H1 (cell line): ENCODE data around the gene DDA1. TPM values are rescaled to one million over a fixed set of nuclear protein-coding genes. Genes with fewer than 3 reads are reported as not detected.

Experiments
- CTCF ChIA-PET: fragments of 300-600 bp; sonication (Branson Sonifier 250); formaldehyde crosslinking; loops from one replicate; lab custom pipeline; 2021; ENCODE audit not compliant: partially characterized antibody; lab: Charles Lee
- POLR2A ChIA-PET: fragments of 300-600 bp; sonication (Branson Sonifier 250); formaldehyde crosslinking; loops from one replicate; lab custom pipeline; 2021; ENCODE audit warnings: inconsistent platforms; ENCODE audit not compliant: partially characterized antibody; lab: Charles Lee
- DNase-seq, 2 experiments: peaks; one replicate each; pipeline versions ENCODE4 v3.0.0 to v3.0.0-alpha.2; 2010 to 2022; ENCODE audit warnings: low spot score in 2 of 2, low read depth in 1 of 2, mixed read lengths in 1 of 2
- FAIRE-seq: peaks from 2 replicates; lab custom pipeline; 2011; peaks lifted over from hg19 to GRCh38; lab: Jason Lieb, UNC
- H2AFZ ChIP-seq: 2 replicates; pipeline ENCODE4 v1.8.1; 2012; ENCODE audit warnings: low read length, inconsistent platforms
- H2AK5ac ChIP-seq: 2 replicates; pipeline ENCODE4 v1.6.1; 2013; ENCODE audit warnings: low read depth, low read length
- H2BK120ac ChIP-seq: replicated peaks from 2 replicates; pipeline ENCODE3; 2013; ENCODE audit warnings: low read depth, low read length, inconsistent platforms
- H2BK12ac ChIP-seq: 2 replicates; pipeline ENCODE4 v1.6.1; 2013; ENCODE audit warnings: low read depth, low read length
- H2BK15ac ChIP-seq: 2 replicates; pipeline ENCODE4 v1.6.1; 2013; ENCODE audit warnings: low read length
- H2BK20ac ChIP-seq: 2 replicates; pipeline ENCODE4 v1.6.1; 2013; ENCODE audit warnings: low read length
- H2BK5ac ChIP-seq: 2 replicates; pipeline ENCODE4 v1.6.1; 2013; ENCODE audit warnings: low read depth, low read length
- H3K14ac ChIP-seq: 2 replicates; pipeline ENCODE4 v1.6.1; 2013; ENCODE audit warnings: inconsistent platforms; ENCODE audit not compliant: insufficient read length
- H3K18ac ChIP-seq: 2 replicates; pipeline ENCODE4 v1.6.1; 2013; ENCODE audit warnings: low read length; ENCODE audit errors: extremely low read depth
- H3K23ac ChIP-seq: 2 replicates; pipeline ENCODE4 v1.6.1; 2013; ENCODE audit warnings: inconsistent platforms; ENCODE audit not compliant: insufficient read length
- H3K23me2 ChIP-seq: 2 replicates; pipeline ENCODE4 v1.6.1; 2013; ENCODE audit warnings: low read depth, low read length
- H3K27ac ChIP-seq: 2 replicates; pipeline ENCODE4 v1.6.1; 2011; ENCODE audit warnings: low read depth, low read length, inconsistent platforms
- H3K27me3 ChIP-seq, 4 experiments: replicated peaks in 1 of 4; 1 replicate in 1 of 4; 2 replicates in 3 of 4; pipeline versions ENCODE4 v1.6.1 to v1.8.1; 2011 to 2013; ENCODE audit warnings: low read length in 3 of 4, mild to moderate bottlenecking in 3 of 4, inconsistent platforms in 2 of 4, mixed read lengths in 2 of 4, moderate library complexity in 1 of 4; ENCODE audit not compliant: control insufficient read depth in 3 of 4, insufficient read depth in 3 of 4; ENCODE audit errors: extremely low read depth in 1 of 4
- H3K36me3 ChIP-seq, 4 experiments: 2 replicates each; pipeline versions ENCODE4 v1.6.1 to v1.8.1; 2011 to 2013; ENCODE audit warnings: mild to moderate bottlenecking in 4 of 4, low read length in 3 of 4, moderate library complexity in 2 of 4, control low read depth in 1 of 4, inconsistent platforms in 1 of 4; ENCODE audit not compliant: insufficient read depth in 4 of 4, control insufficient read depth in 2 of 4
- H3K4ac ChIP-seq: replicated peaks from 2 replicates; pipeline ENCODE3; 2013; ENCODE audit warnings: low read length, low read depth, mixed read lengths, inconsistent platforms; ENCODE audit not compliant: insufficient read length
- H3K4me1 ChIP-seq, 4 experiments: replicated peaks in 1 of 4; 1 replicate in 1 of 4; 2 replicates in 3 of 4; pipeline versions ENCODE4 v1.6.1 to v1.8.1; 2011 to 2013; ENCODE audit warnings: low read length in 3 of 4, inconsistent platforms in 2 of 4, mixed read lengths in 1 of 4; ENCODE audit not compliant: insufficient read depth in 4 of 4, control insufficient read depth in 3 of 4
- H3K4me2 ChIP-seq, 2 experiments: 2 replicates each; pipeline versions ENCODE4 v1.6.1 to v1.8.1; 2011 to 2013; ENCODE audit warnings: low read depth in 2 of 2, low read length in 2 of 2, control low read depth in 1 of 2, inconsistent platforms in 1 of 2, mild to moderate bottlenecking in 1 of 2; ENCODE audit not compliant: insufficient read depth in 1 of 2
- H3K4me3 ChIP-seq, 4 experiments: fragments of 200-600, 300-600 bp in 1 of 4; sonication (generic), shearing (Covaris generic), sonication (Bioruptor Twin) in 1 of 4; 2 replicates each; pipeline versions ENCODE4 v1.5.1 to v1.8.1; 2011 to 2016; ENCODE audit warnings: low read length in 4 of 4, low read depth in 3 of 4, control low read depth in 2 of 4, inconsistent platforms in 2 of 4, mild to moderate bottlenecking in 2 of 4, mixed read lengths in 1 of 4, moderate library complexity in 1 of 4; ENCODE audit not compliant: insufficient read depth in 2 of 4; ENCODE audit errors: extremely low read depth in 1 of 4
- H3K56ac ChIP-seq: replicated peaks from 2 replicates; pipeline ENCODE3; 2013; ENCODE audit warnings: low read depth, mild to moderate bottlenecking, mixed read lengths, low read length, inconsistent platforms; ENCODE audit not compliant: insufficient read length
- H3K79me1 ChIP-seq: 2 replicates; pipeline ENCODE4 v1.6.1; 2013; ENCODE audit warnings: low read depth, low read length, control low read depth
- H3K79me2 ChIP-seq, 2 experiments: 2 replicates each; pipeline versions ENCODE4 v1.6.1 to v1.8.1; 2012 to 2013; ENCODE audit warnings: low read length in 2 of 2, mild to moderate bottlenecking in 2 of 2, inconsistent platforms in 1 of 2; ENCODE audit not compliant: insufficient read depth in 2 of 2, control insufficient read depth in 1 of 2
- H3K9ac ChIP-seq, 4 experiments: replicated peaks in 1 of 4; 1 replicate in 1 of 4; 2 replicates in 3 of 4; pipeline versions ENCODE4 v1.6.1 to v1.8.1; 2011 to 2013; ENCODE audit warnings: low read depth in 3 of 4, low read length in 3 of 4, control low read depth in 2 of 4, mild to moderate bottlenecking in 2 of 4, moderate library complexity in 2 of 4, inconsistent platforms in 1 of 4; ENCODE audit errors: extremely low read depth in 1 of 4
- H3K9me3 ChIP-seq, 2 experiments: 2 replicates each; pipeline versions ENCODE4 v1.6.1 to v1.8.1; 2012 to 2013; ENCODE audit warnings: mild to moderate bottlenecking in 2 of 2, moderate library complexity in 2 of 2, control low read depth in 1 of 2, inconsistent platforms in 1 of 2, low read depth in 1 of 2, low read length in 1 of 2, mixed read lengths in 1 of 2; ENCODE audit not compliant: insufficient read depth in 2 of 2
- H4K20me1 ChIP-seq, 2 experiments: replicated peaks in 1 of 2; 2 replicates each; pipeline versions ENCODE3 to v1.8.1; 2011 to 2013; ENCODE audit warnings: inconsistent platforms in 2 of 2, low read length in 2 of 2, mild to moderate bottlenecking in 1 of 2; ENCODE audit not compliant: insufficient read depth in 2 of 2, control insufficient read depth in 1 of 2
- H4K5ac ChIP-seq: 2 replicates; pipeline ENCODE4 v1.6.1; 2013; ENCODE audit warnings: low read length, low read depth, mixed read lengths, inconsistent platforms; ENCODE audit not compliant: insufficient read length
- H4K8ac ChIP-seq: 2 replicates; pipeline ENCODE4 v1.8.0; 2013; ENCODE audit warnings: mild to moderate bottlenecking, moderate library complexity, low read length, inconsistent platforms; ENCODE audit not compliant: insufficient read depth; ENCODE audit errors: extremely low read depth
- H4K91ac ChIP-seq: replicated peaks from 2 replicates; pipeline ENCODE3; 2013; ENCODE audit warnings: low read length, mixed read lengths, inconsistent platforms; ENCODE audit not compliant: insufficient read length
- CBX5 ChIP-seq: fragments of 300-800, 300-1000 bp; sonication (generic); IDR thresholded peaks from 2 replicates; pipeline ENCODE4 v1.7.1; 2016; ENCODE audit warnings: antibody characterized with exemption, low read length, low read depth
- EGR1 ChIP-seq: IDR thresholded peaks from 2 replicates; pipeline ENCODE4 v1.6.1; 2011; ENCODE audit warnings: low read depth, low read length, borderline replicate concordance
- GTF2F1 ChIP-seq: IDR thresholded peaks from 2 replicates; pipeline ENCODE4 v1.6.1; 2012; ENCODE audit warnings: low read depth, low read length, improper control_type of control experiment, borderline replicate concordance
- KDM1A ChIP-seq: fragments of 200-600, 300-600 bp; sonication (generic); IDR thresholded peaks from 2 replicates; pipeline ENCODE4 v1.7.1; 2016; ENCODE audit warnings: mild to moderate bottlenecking, low read length, borderline replicate concordance
- MAFK ChIP-seq: IDR thresholded peaks from 2 replicates; pipeline ENCODE4 v1.6.1; 2012; ENCODE audit warnings: low read depth, mild to moderate bottlenecking, improper control_type of control experiment, low read length
- PHF8 ChIP-seq: fragments of 200-600 bp; sonication (generic); conservative IDR thresholded peaks from 2 replicates; pipeline ENCODE4 v1.7.1; 2012; ENCODE audit warnings: low read depth, mild to moderate bottlenecking, inconsistent platforms, low read length, moderate library complexity
- POLR2AphosphoS5 ChIP-seq: IDR thresholded peaks from 2 replicates; pipeline ENCODE4 v1.6.1; 2011; ENCODE audit warnings: low read depth, low read length
- SIX5 ChIP-seq: IDR thresholded peaks from 2 replicates; pipeline ENCODE4 v1.6.1; 2011; ENCODE audit warnings: mild to moderate bottlenecking, low read depth, low read length
- SRF ChIP-seq: IDR thresholded peaks from 2 replicates; pipeline ENCODE4 v1.6.1; 2011; ENCODE audit warnings: mild to moderate bottlenecking, low read depth, low read length, moderate library complexity
- TAF7 ChIP-seq: optimal IDR thresholded peaks from 2 replicates; pipeline ENCODE3; 2011; ENCODE audit warnings: low read depth, mild to moderate bottlenecking, inconsistent platforms, low read length, moderate library complexity, borderline replicate concordance
- TBP ChIP-seq: IDR thresholded peaks from 2 replicates; pipeline ENCODE4 v1.6.1; 2011; ENCODE audit warnings: low read depth, low read length, improper control_type of control experiment
- TCF12 ChIP-seq: IDR thresholded peaks from 2 replicates; pipeline ENCODE4 v1.6.1; 2011; ENCODE audit warnings: low read depth, mild to moderate bottlenecking, low read length
- WGBS, 2 experiments: shearing (Covaris generic) in 1 of 2; methylation state at CpG; one replicate each; pipeline versions ENCODE4 v1.1.6 to v1.1.7; 2013 to 2015; ENCODE audit warnings: low lambda C conversion rate in 2 of 2, mixed read lengths in 2 of 2, inconsistent platforms in 1 of 2, low coverage in 1 of 2, missing lambda C conversion rate in 1 of 2; ENCODE audit not compliant: insufficient replicate concordance in 2 of 2, insufficient coverage in 1 of 2, insufficient read length in 1 of 2; ENCODE audit errors: extremely low coverage in 1 of 2, missing lambda C conversion rate in 1 of 2; 5-methylcytosine and 5-hydroxymethylcytosine counted together
- polyA plus RNA-seq, 7 experiments: library from polyadenylated mRNA; depleted of rRNA in 3 of 7; stranded (reverse) in 5 of 7; unstranded in 2 of 7; fragments of >200 nt in 5 of 7; fragments of 200-250 nt in 2 of 7; gene quantifications; 1 replicate in 5 of 7; 2 replicates in 1 of 7; 4 replicates in 1 of 7; pipeline versions ENCODE4 v1.2.1 to v1.2.3, GENCODE V29; 2011 to 2013; ENCODE audit warnings: missing spikeins in 2 of 7, mixed read lengths in 2 of 7
- total RNA-seq: library from RNA; stranded (reverse); fragmentation: NEBNext Ultra II Directional; extraction: Animal tissue kit (Norgen Biotek cat#: 25700); gene quantifications from 2 replicates; pipeline ENCODE4 v1.2.1, GENCODE V29; 2021
- TF ChIP-seq, protein P1 (sequence below): IDR thresholded peaks from 2 replicates; pipeline ENCODE4 v1.6.1; 2011; ENCODE audit warnings: low read length, improper control_type of control experiment

The DDA1 gene
- total and polyA plus RNA-seq, 2 of the 8 experiments (the other 6 are each of a cell fraction or from before 2014, with no cell fraction given) = 29.2 to 34.5 TPM

GRCh38 chr19:17307876-17308377, 1.4 kb upstream of the DDA1 start:
- Histone ChIP-seq H3K9me3 (no peaks in the 10 kb centered on the region), H4K5ac (no peak overlapping the region), H2BK15ac (0 out of 2 replicates have a peak overlapping the region, but pooled peaks have one; percentile 46), H2AK5ac (no peak overlapping the region), H3K4me1 (peaks cover 12 to 24% (median 15%) of the 10 kb centered on the region in 4 experiments), H3K36me3 (no peaks in the 10 kb centered on the region; a peak in 2 of 8 replicates), H2BK20ac (no peak overlapping the region), H3K23me2 (peaks cover 9% of the 10 kb centered on the region), H2BK120ac (no peak overlapping the region), H3K79me2 (peaks cover 8 to 36% of the 10 kb centered on the region in 2 experiments; a peak in 3 of 4 replicates), H4K8ac (no peak overlapping the region), H2BK5ac (no peak overlapping the region), H3K23ac (no peak overlapping the region), H3K9ac (no peak overlapping the region), H3K4me2 (no peak overlapping the region), H3K4me3 (no peak overlapping the region), H3K79me1 (peaks cover 16% of the 10 kb centered on the region), H3K4ac (no peak overlapping the region), H3K14ac (no peak overlapping the region), H4K91ac (no peak overlapping the region), H2BK12ac (no peak overlapping the region; the same call in 1 of the 2 replicates), H4K20me1 (peaks cover 0 to 12% of the 10 kb centered on the region in 2 experiments), H2AFZ (no peak overlapping the region), H3K27ac (no peak overlapping the region), H3K56ac (no peak overlapping the region), H3K27me3 (no peaks in the 10 kb centered on the region), H3K18ac (no peak overlapping the region)
- FAIRE-seq = no peak
- ChIA-PET POLR2A (interaction anchor here (1.2 to 18.5 kb wide), 5 partner anchors 17 to 93 kb away, joined by 3 to 329 read pairs (median 10); partner anchors contain the start of genes ANO8, BABAM1 and USE1), CTCF (interaction anchor here (1.5 to 2.5 kb wide), 7 partner anchors 15 to 93 kb away, joined by 3 to 13 read pairs (median 9); partner anchors contain the start of genes ANO8 and USE1)
- DNase-seq = no peak
- 85% methylated on average over 7 of the region's 8 CpGs; no CpG with 5 or more reads in 1 of the 2 experiments for WGBS, 2 experiments
- TF ChIP-seq TBP (no peak), CBX5 (no peak), KDM1A (no peak), SIX5 (no peak), GTF2F1 (no peak), SRF (no peak), MAFK (no peak), TCF12 (no peak), TAF7 (no peak), EGR1 (no peak), PHF8 (no peak), POLR2AphosphoS5 (no peak)
- TF ChIP-seq, protein P1, sequence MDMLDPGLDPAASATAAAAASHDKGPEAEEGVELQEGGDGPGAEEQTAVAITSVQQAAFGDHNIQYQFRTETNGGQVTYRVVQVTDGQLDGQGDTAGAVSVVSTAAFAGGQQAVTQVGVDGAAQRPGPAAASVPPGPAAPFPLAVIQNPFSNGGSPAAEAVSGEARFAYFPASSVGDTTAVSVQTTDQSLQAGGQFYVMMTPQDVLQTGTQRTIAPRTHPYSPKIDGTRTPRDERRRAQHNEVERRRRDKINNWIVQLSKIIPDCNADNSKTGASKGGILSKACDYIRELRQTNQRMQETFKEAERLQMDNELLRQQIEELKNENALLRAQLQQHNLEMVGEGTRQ = no peak
